ENCODE data around the gene TATDN2. TPM values are rescaled to one million over a fixed set of nuclear protein-coding genes. Genes with fewer than 3 reads are reported as not detected.

The TATDN2 gene
- total and polyA plus RNA-seq, 9 of the 15 experiments (the other 6 are each of a cell fraction or from before 2014, with no cell fraction given) = 5.2 to 44.7 (median 25.8) TPM

GRCh38 chr3:10278501-10278900 is 30.2 kb downstream of the TATDN2 start:
- intact Hi-C loops (cut with micrococcal nuclease) = no loop called here
- no TSS peak for BruUV-seq (replicated peaks)
- POLR2A ChIA-PET = interaction anchor here (0.6 kb wide), 2 partner anchors 24 to 197 kb away, joined by 3 read pairs; no protein-coding TSS in a partner anchor

GRCh38 chr3:10279384-10280176 is 31.3 kb downstream of the TATDN2 start:
- Histone ChIP-seq H3K27ac (ENCODE audit: extremely low read depth, low read depth, low read length) (peak overlapping the region; percentile 46), H3K9me1 (ENCODE audit: control insufficient read depth, insufficient read depth, low read length) (no peaks in the 10 kb centered on the region), H3K9me3 (replicated peaks; ENCODE audit: control insufficient read depth, insufficient read depth, low read depth, low read length) (no peaks in the 10 kb centered on the region), H3K79me2 (ENCODE audit: control insufficient read depth, insufficient read depth, low read length) (peaks cover 15% of the 10 kb centered on the region), H3K4me3 (no peak overlapping the region), H3K36me3 (ENCODE audit: control insufficient read depth, insufficient read depth, low read length) (peaks cover 88% of the 10 kb centered on the region), H2AFZ (ENCODE audit: low read depth, low read length) (no peak overlapping the region), H3K4me2 (ENCODE audit: insufficient read depth, low read length) (peak overlapping the region; percentile 50), H3K4me1 (replicated peaks in 1 of 2; ENCODE audit: control insufficient read depth in 2 of 2, insufficient read depth in 2 of 2, low read length in 2 of 2) (peaks cover 10 to 14% of the 10 kb centered on the region in 2 experiments; a peak in 3 of 5 replicates), H4K20me1 (replicated peaks; ENCODE audit: control insufficient read depth, insufficient read depth, low read length) (no peaks in the 10 kb centered on the region; the same call in 1 of the 2 replicates), H3K27me3 (ENCODE audit: control insufficient read depth in 2 of 2, insufficient read depth in 2 of 2, low read length in 2 of 2) (no peaks in the 10 kb centered on the region), H3K9ac (ENCODE audit: insufficient read depth in 1 of 2, low read depth in 2 of 2, low read length in 2 of 2) (peak overlapping the region in 1 of 2 experiments; percentile 17; a peak in 1 of 4 replicates)
- POLR2A ChIA-PET = interaction anchor here (0.6 to 1.6 kb wide), 10 partner anchors 8 to 127 kb away, joined by 3 to 6 read pairs (median 4); partner anchors contain the start of gene GHRL
- DNase-seq (ENCODE audit: extremely low read depth in 1 of 4, low spot score in 3 of 4) (peak in 2 of 4 experiments; percentile 35 to 42), FAIRE-seq (no peak), ATAC-seq (peak; percentile 62)
- in situ Hi-C loops (cut with MboI) (no loop called here), intact Hi-C loops (cut with micrococcal nuclease) (no loop called here)
- WGBS (ENCODE audit: insufficient coverage, low coverage, missing lambda C conversion rate) = 58% methylated on average over 13 of the region's 13 CpGs
- CTCF ChIA-PET (ENCODE audit: low intra/inter-chr PET ratio) = interaction anchor here (1.2 kb wide), 1 partner anchor 563 kb away, joined by 4 read pairs; no protein-coding TSS in a partner anchor
- no TSS peak for BruUV-seq (replicated peaks)
- TF ChIP-seq ZNF77 (CRISPR knock-in tag; IDR thresholded peaks at IDR 0.05) (no peak), ZNF143 (CRISPR knock-in tag; IDR thresholded peaks at IDR 0.05) (no peak), ZNF740 (CRISPR knock-in tag; IDR thresholded peaks at IDR 0.05) (peak; percentile 80), ZNF740 (tag; IDR thresholded peaks at IDR 0.05) (no peak), KLF16 (IDR thresholded peaks at IDR 0.05) (no peak), ZSCAN29 (IDR thresholded peaks at IDR 0.05) (no peak), ZNF583 (CRISPR knock-in tag; IDR thresholded peaks at IDR 0.05) (no peak), ZSCAN32 (CRISPR knock-in tag; IDR thresholded peaks at IDR 0.05) (no peak), ZFPM2 (CRISPR knock-in tag; IDR thresholded peaks at IDR 0.05) (no peak), TRIM24 (IDR thresholded peaks at IDR 0.05) (no peak), ZNF224 (CRISPR knock-in tag; IDR thresholded peaks at IDR 0.05) (no peak), ZBTB5 (IDR thresholded peaks at IDR 0.05) (no peak)

More at GRCh38 chr3:10278501-10278900, 30.2 kb downstream of the TATDN2 start:
- Histone ChIP-seq H3K9me3 (replicated peaks; ENCODE audit: control insufficient read depth, insufficient read depth, low read depth, low read length) (no peaks in the 10 kb centered on the region), H3K4me1 (replicated peaks in 1 of 2; ENCODE audit: control insufficient read depth in 2 of 2, insufficient read depth in 2 of 2, low read length in 2 of 2) (peaks cover 7 to 21% of the 10 kb centered on the region in 2 experiments; a peak in 3 of 5 replicates), H4K20me1 (replicated peaks; ENCODE audit: control insufficient read depth, insufficient read depth, low read length) (no peaks in the 10 kb centered on the region; the same call in 1 of the 2 replicates), H3K36me3 (ENCODE audit: control insufficient read depth, insufficient read depth, low read length) (peaks cover 91% of the 10 kb centered on the region), H3K4me3 (no peak overlapping the region), H3K9ac (ENCODE audit: insufficient read depth in 1 of 2, low read depth in 2 of 2, low read length in 2 of 2) (no peak overlapping the region), H2AFZ (ENCODE audit: low read depth, low read length) (no peak overlapping the region), H3K9me1 (ENCODE audit: control insufficient read depth, insufficient read depth, low read length) (no peaks in the 10 kb centered on the region), H3K4me2 (ENCODE audit: insufficient read depth, low read length) (no peak overlapping the region), H3K27ac (ENCODE audit: extremely low read depth, low read depth, low read length) (no peak overlapping the region), H3K79me2 (ENCODE audit: control insufficient read depth, insufficient read depth, low read length) (peaks cover 25% of the 10 kb centered on the region), H3K27me3 (ENCODE audit: control insufficient read depth in 2 of 2, insufficient read depth in 2 of 2, low read length in 2 of 2) (no peaks in the 10 kb centered on the region)
- TF ChIP-seq ASH1L (IDR thresholded peaks at IDR 0.05; ENCODE audit: borderline replicate concordance, low read depth, partially characterized antibody) (no peak), ZNF24 (IDR thresholded peaks at IDR 0.05) (no peak), ZNF431 (CRISPR knock-in tag; IDR thresholded peaks at IDR 0.05) (no peak), MTA3 (IDR thresholded peaks at IDR 0.05; ENCODE audit: borderline replicate concordance) (no peak)
- in situ Hi-C loops (cut with MboI) = no loop called here
- 93% methylated on average over 1 of the region's 1 CpG for WGBS (ENCODE audit: insufficient coverage, low coverage, missing lambda C conversion rate)
- FAIRE-seq = no peak
- DNase-seq (ENCODE audit: extremely low read depth in 1 of 4, low spot score in 3 of 4) = no peak
- CTCF ChIA-PET (ENCODE audit: low intra/inter-chr PET ratio) = no interaction called here
- no peak for ATAC-seq

All from K562 (cell line).